AG10803 (cell line): ENCODE data around the gene CDC42.

ENCODE experiments used
- DNase-seq: peaks from one replicate; pipeline ENCODE4 v3.0.0; 2010; ENCODE audit warnings: low read depth
- H3K4me3 ChIP-seq: 2 replicates; pipeline ENCODE4 v1.5.1; 2011; ENCODE audit warnings: mild to moderate bottlenecking, low read length, control low read depth
- TF ChIP-seq, protein P1 (sequence below): conservative IDR thresholded peaks from 2 replicates; pipeline ENCODE4 v1.5.1; 2011; ENCODE audit warnings: mild to moderate bottlenecking, low read length, control low read depth, inconsistent platforms

CDC42 gene

DNA sequence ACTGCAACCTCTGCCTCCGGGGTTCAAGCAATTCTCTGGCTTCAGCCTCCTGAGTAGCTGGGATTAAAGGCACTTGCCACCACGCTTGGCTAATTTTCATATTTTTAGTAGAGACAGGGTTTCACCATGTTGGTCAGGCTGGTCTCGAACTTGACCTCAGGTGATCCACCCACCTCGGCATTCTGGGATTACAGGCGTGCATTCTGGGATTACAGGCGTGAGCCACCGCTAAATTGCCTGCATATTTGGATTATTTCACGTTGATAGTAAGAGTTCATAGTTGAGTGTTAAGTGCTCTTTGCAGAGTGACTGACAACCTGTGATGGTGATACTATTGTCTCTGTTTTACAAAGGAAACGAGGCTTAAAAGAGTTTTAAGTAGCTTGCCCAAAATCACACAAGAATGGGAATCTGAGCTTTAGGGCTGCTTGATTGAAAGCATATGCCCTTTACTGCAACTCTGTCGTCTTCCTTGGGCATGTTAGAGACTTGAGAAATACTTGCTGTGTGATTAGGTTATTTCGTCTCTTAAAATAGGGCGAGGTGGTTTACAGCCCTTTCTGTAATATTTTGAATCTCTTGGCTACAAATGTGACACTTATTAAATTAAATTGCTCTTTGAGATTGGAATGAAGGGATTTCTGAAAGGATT lies 12.4 kb downstream of the CDC42 start:
- TF ChIP-seq, protein P1, sequence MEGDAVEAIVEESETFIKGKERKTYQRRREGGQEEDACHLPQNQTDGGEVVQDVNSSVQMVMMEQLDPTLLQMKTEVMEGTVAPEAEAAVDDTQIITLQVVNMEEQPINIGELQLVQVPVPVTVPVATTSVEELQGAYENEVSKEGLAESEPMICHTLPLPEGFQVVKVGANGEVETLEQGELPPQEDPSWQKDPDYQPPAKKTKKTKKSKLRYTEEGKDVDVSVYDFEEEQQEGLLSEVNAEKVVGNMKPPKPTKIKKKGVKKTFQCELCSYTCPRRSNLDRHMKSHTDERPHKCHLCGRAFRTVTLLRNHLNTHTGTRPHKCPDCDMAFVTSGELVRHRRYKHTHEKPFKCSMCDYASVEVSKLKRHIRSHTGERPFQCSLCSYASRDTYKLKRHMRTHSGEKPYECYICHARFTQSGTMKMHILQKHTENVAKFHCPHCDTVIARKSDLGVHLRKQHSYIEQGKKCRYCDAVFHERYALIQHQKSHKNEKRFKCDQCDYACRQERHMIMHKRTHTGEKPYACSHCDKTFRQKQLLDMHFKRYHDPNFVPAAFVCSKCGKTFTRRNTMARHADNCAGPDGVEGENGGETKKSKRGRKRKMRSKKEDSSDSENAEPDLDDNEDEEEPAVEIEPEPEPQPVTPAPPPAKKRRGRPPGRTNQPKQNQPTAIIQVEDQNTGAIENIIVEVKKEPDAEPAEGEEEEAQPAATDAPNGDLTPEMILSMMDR, result no peak
- no peak overlapping the region for H3K4me3 ChIP-seq
- peak; percentile 71 for DNase-seq

DNA sequence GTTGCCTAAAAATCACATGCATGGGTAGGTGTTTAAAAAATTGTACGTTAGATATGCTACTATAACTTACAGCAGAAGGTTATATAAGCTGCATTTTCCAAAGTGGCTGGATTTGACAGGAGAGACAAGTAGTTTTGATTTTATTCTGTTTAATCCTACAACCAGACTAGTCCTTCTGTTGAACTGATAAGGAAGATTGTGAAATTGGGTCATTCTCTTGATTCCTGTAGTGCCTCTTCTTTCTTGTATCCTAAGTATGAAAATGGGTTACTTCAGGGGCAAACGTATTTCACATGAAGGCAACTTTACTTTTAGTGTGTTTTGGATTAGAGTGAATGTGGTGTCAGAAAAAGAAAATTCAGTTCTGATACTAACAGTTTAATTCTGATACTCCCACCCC lies 19.0 kb downstream of the CDC42 start:
- no peak overlapping the region for H3K4me3 ChIP-seq
- DNase-seq, result no peak
- TF ChIP-seq, protein P1, result no peak

GRCh38 chr1:22074803-22075202 lies 22.3 kb downstream of the CDC42 start:
- H3K4me3 ChIP-seq, result no peak overlapping the region
- DNase-seq, result no peak
- TF ChIP-seq, protein P1, result no peak

- DNase-seq, result no peak
Measured at GRCh38 chr1:22075718-22076117, 23.2 kb downstream of the CDC42 start.

GRCh38 chr1:22076346-22076745 lies 23.8 kb downstream of the CDC42 start:
- TF ChIP-seq, protein P1, result no peak

More at GRCh38 chr1:22075718-22076117, 23.2 kb downstream of the CDC42 start:
- TF ChIP-seq, protein P1, result no peak
- no peak overlapping the region for H3K4me3 ChIP-seq

DNA sequence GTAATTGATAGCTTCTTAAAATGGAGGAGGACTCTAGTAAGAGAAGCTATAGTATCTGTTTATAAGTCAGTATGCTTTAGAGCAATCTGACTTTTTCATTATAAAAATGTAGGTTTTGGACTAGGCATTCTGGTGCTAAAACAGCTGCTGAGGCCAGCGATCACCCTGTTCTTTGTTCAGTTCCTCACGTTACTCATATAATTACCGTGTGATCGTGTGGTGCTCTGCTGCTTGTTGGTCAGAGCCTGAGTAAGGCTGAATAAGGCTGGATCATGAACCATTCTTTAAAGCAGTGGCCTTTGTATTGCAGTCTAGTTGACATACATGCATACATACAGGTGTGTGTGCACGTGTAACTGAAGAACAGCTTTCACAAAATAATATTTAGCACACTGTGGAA lies 25.2 kb downstream of the CDC42 start:
- H3K4me3 ChIP-seq, result no peak overlapping the region
- TF ChIP-seq, protein P1, result no peak
- DNase-seq, result peak; percentile 30

More at GRCh38 chr1:22076346-22076745, 23.8 kb downstream of the CDC42 start:
- no peak overlapping the region for H3K4me3 ChIP-seq
- no peak for DNase-seq

DNA sequence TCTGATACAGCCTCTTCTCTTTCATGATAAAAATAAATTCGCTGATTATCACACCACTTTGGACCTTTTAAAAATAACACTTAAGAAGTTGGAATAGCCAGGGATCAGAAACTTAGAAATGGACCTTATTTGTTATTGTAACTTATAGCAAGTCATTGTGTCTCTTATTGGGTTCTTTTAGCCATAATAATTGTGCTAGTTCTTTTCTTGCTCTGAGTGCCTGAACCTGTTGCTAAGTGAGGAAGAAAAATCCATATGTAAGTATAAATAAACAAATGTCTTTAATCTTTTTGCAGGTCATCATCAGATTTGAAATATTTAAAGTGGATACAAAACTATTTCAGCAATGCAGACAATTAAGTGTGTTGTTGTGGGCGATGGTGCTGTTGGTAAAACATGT lies 25.6 kb downstream of the CDC42 start:
- TF ChIP-seq, protein P1, result no peak
- H3K4me3 ChIP-seq, result no peak overlapping the region
- DNase-seq, result no peak
